Fibroblast of villous mesenchyme (primary cell): ENCODE data around the gene BTF3. TPM values are rescaled to one million over a fixed set of nuclear protein-coding genes. Genes with fewer than 3 reads are reported as not detected.
"Not testable (repeated sequence)": the region's sequence is repeated elsewhere in the genome, so short reads cannot be mapped to it uniquely, and the experiment has no call there.

ENCODE experiments used
- DNase-seq: peaks from one replicate; pipeline ENCODE4 v3.0.0-alpha.2; 2010; ENCODE audit warnings: low read depth
- H3K4me3 ChIP-seq: 2 replicates; pipeline ENCODE4 v1.5.1; 2011; ENCODE audit warnings: low read depth, mild to moderate bottlenecking, low read length
- CTCF ChIP-seq: IDR thresholded peaks from 2 replicates; pipeline ENCODE4 v1.5.1; 2012; ENCODE audit warnings: low read depth, mild to moderate bottlenecking, low read length; ENCODE audit not compliant: insufficient read depth
- total RNA-seq: library from RNA; depleted of rRNA; stranded (reverse); fragments of >200 nt; gene quantifications from 2 replicates; pipeline ENCODE4 v1.2.3, GENCODE V29; 2012

The BTF3 gene
- total RNA-seq, 1 donor, result 216 TPM

- no peak overlapping the region for H3K4me3 ChIP-seq
- peak; percentile 93 for TF ChIP-seq CTCF
- DNase-seq, result peak; percentile 42
Observed at GRCh38 chr5:73454379-73455036, 43.7 kb upstream of the BTF3 start.

GRCh38 chr5:73456462-73456861, 41.8 kb upstream of the BTF3 start:
- not testable (repeated sequence) for DNase-seq

GRCh38 chr5:73459366-73459765, 38.9 kb upstream of the BTF3 start:
- DNase-seq, result no peak
- H3K4me3 ChIP-seq, result no peak overlapping the region
- TF ChIP-seq CTCF, result no peak

More at GRCh38 chr5:73456462-73456861, 41.8 kb upstream of the BTF3 start:
- H3K4me3 ChIP-seq, result not testable (repeated sequence)

GRCh38 chr5:73460133-73460532, 38.1 kb upstream of the BTF3 start:
- no peak for DNase-seq
- no peak for TF ChIP-seq CTCF
- no peak overlapping the region for H3K4me3 ChIP-seq

DNA sequence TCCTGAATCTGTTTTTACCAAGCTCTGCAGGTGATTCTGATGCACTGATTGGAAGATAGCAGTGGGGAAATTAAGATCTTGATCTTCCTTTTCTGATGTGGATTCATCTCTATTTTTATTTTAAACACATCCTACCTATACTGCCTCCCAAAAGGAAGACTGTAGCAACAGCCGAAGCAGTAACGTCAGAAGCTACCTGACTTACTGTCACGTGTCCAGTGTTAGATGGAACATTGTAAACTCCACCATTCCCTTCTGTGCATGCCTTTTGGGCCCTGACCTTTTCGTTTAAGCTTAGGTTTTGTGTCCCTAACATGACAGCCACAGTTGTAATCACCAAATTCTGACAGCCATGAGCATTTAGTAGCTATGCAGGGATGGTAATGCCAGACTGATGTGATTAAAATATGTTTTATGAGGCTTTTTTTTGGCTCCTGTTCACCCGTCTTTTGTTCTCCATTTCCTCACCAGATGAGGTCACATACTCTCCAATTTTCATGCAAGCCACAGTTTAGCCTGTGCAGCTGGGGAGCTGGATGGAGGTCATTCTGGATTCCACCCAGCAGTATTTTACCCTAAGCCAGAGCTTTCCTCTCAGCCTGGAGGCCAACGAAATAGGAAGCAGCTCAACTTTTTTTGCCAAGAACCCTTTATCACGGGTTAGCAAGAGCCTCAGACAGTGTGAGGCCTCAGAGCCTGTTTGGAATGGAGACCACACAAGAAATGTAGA, 34.1 kb upstream of the BTF3 start:
- TF ChIP-seq CTCF, result no peak
- H3K4me3 ChIP-seq, result no peak overlapping the region
- no peak for DNase-seq

- not testable (repeated sequence) for DNase-seq
Observed at GRCh38 chr5:73468638-73469037, 29.6 kb upstream of the BTF3 start.

GRCh38 chr5:73469878-73470277, 28.4 kb upstream of the BTF3 start:
- TF ChIP-seq CTCF, result no peak
- H3K4me3 ChIP-seq, result no peak overlapping the region
- DNase-seq, result no peak

More at GRCh38 chr5:73468638-73469037, 29.6 kb upstream of the BTF3 start:
- H3K4me3 ChIP-seq, result not testable (repeated sequence)

GRCh38 chr5:73471654-73472053, 26.6 kb upstream of the BTF3 start:
- TF ChIP-seq CTCF, result no peak
- no peak for DNase-seq
- H3K4me3 ChIP-seq, result no peak overlapping the region
